Measurements from ENCODE around the gene PTTG1IP.
"Not testable (repeated sequence)": the region's sequence is repeated elsewhere in the genome, so short reads cannot be mapped to it uniquely, and the experiment has no call there.

Gene PTTG1IP

DNA sequence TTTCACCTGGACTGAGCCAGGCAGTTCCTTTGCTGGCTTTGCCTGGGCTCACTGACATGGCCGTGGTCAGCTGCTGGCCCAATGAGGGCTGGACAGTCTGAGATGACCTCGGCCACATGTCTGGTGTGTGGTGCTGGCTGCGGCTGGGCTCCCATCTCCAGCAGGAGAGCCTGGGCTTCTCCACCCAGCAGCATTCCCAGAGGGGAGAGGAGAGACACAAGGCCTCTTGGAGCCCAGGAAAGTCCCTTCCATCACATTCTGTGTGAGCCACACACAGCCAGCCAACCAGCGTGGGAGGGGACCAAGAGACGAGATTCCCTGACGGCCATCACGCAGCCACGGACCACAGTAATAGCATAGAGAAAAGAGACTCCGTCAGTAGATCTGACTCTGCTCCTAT is 34.5 kb downstream of the PTTG1IP start:
- no peak for DNase-seq

DNA sequence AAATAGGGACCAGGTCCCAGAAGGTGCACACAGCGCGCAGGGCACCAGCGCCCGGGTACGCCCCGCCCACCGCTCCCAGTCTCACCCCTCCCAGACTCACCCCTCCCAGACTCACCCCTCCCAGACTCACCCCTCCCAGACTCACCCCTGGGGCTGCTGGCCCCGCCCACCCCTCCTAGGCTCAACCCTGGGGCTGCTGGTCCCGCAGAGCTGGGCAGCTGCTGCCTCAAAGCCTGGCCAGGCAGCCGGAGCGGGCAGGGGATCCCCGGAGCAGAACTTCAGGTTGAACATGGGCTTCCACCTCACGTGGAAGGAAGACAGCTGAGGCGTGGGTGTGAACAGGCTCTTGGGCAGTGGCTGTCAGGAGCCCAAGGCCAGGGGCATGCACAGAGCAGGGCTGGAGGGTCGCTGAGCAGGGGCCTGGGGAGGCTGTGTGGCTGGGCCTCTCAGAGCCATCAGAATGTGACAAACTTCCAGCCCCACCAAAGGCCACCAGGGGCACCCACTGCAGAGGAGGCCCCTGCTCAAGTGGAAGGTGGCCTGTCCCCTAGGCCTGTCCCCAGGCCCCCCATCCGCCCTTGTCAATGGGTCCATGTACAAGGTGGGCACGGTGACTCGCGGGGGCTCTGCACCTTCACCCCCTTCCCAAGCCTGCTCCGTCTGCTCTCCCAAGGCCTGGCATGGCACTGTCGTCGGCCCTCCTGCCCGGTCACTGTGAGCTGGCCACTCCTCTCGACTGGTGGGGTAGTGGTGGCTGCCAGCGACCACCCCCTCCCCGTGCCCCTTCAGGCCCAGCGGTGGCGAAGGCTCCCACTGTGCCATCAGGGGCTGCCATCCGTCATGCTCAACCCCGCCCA is 35.2 kb downstream of the PTTG1IP start:
- DNase-seq = no peak

DNA sequence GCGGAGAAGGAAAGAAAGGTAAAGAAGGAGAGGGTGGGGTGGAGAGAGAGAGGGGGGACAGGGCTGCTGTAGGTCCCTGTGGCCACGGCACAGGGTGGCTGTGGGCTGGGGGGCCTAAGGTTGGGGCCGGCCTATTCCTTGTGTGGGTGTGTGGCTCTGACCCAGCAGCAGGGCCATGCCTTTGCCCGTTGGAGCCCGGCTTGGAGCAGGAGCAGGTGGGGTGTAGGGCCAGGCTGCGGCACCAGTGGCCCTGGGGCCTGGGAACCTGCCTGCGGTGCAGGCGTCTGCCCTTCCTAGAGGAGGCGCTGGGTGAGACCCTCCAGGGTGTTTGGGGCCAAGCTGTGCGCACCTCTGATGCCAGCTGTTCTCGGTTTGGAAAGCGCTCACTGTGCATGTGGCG is 36.0 kb downstream of the PTTG1IP start:
- no peak for DNase-seq

DNA sequence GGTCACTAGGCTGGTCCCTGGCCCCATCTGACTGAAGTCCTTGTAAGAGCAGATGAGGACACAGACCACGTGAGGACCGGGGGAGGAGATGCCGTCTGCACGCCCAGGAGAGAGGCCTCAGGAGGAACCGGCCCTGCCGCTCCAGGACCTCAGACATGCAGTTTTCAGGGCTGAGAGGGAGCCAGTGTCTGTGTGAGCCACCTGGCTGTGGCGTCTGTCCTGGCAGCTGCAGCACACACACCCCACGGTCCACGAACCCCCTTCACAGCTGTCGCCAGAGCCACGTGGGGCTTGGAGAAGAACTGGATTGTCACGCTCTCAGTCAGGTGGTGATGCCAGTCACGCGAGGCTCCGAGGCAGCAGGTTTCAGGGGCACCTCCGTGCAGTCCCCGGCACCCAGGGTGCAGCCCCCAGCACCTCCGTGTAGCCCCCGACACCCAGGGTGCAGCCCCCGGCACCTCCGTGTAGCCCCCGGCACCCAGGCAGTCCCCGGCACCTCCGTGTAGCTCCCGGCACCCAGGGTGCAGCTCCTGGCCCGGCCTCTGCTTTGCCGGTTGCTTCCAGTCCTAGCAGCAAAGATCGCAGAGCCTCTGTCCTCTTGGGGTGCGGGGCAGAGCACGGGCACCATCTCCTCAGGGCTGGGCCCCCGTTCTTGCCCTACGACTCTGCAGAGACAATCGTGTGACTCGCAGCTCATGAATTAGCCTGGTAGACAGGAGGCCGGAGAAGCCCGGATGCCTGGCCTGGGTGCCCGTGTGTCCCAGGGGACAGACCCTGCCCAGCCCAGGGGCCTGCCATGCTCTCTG is 36.6 kb downstream of the PTTG1IP start:
- DNase-seq = no peak

GRCh38 chr21:44836349-44836665 is 37.2 kb downstream of the PTTG1IP start:
- DNase-seq = no peak

- no peak for DNase-seq
Observed at GRCh38 chr21:44835647-44835973, 37.9 kb downstream of the PTTG1IP start.

- no peak for DNase-seq
Observed at GRCh38 chr21:44834951-44835646, 38.4 kb downstream of the PTTG1IP start.

DNA sequence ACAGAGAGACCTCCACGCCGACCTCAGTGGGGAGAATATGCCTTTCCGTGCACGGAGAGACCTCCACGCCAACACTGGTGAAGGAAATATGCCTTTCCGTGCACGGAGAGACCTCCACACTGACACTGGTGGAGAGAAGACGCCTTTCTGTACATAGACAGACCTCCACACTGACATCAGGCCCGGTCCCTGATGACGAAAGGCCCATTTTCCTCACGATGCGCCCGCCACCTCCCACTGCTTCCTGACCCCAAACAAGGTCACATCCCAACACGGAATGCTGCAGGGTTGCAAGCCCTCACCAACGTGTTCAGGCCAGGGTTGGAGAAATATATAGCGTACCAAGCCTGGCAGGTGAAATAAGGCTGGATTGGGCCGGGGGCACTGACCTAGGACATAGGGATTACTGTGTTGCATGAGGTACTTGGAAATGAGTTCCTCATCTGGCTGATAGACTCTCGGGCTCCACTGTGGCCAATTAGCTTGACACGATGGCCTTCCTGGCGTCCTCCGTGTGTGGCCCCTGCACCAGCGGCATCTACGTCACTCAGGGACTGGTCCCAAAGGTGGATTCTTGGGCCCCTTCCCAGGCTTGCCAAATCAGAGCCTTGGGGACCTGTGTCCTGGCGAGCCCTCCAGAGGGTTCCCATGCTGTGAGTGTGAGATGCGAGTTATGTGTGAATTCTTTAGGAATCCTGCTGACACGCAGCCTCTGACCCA is 39.1 kb downstream of the PTTG1IP start:
- DNase-seq = no peak

- no peak for DNase-seq
Observed at GRCh38 chr21:44833663-44834062, 39.8 kb downstream of the PTTG1IP start.

GRCh38 chr21:44832516-44833255 is 40.8 kb downstream of the PTTG1IP start:
- DNase-seq = not testable (repeated sequence)

GRCh38 chr21:44831227-44831860 is 42.1 kb downstream of the PTTG1IP start:
- no peak for DNase-seq

DNA sequence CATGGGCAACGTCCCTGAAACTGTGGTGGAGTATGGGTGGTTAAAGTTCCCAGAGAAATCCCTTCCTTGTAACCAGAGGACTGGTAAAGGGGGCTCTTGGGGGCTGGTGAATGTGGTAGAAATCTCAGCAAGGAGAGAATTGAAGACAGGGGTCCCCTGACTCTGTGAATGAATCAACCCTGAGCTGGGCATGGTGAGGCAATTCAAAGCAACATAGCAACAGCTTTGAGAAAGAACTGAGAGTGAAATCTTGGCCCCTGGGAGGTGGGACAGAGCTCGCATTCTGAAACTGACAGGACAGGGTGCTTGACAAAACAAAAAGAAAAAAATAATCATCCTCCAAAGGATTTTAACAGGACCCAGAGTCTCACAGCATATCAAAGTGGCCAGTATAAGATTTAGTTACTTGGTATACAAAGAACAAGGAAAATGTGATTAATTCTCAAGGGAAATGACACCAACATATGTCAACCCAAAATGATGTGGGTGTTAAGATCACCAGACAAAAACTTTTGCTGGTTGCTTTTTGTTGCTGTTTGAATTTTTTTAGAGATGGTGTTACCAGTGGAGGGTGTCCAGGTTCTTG is 43.9 kb downstream of the PTTG1IP start:
- DNase-seq = no peak

DNA sequence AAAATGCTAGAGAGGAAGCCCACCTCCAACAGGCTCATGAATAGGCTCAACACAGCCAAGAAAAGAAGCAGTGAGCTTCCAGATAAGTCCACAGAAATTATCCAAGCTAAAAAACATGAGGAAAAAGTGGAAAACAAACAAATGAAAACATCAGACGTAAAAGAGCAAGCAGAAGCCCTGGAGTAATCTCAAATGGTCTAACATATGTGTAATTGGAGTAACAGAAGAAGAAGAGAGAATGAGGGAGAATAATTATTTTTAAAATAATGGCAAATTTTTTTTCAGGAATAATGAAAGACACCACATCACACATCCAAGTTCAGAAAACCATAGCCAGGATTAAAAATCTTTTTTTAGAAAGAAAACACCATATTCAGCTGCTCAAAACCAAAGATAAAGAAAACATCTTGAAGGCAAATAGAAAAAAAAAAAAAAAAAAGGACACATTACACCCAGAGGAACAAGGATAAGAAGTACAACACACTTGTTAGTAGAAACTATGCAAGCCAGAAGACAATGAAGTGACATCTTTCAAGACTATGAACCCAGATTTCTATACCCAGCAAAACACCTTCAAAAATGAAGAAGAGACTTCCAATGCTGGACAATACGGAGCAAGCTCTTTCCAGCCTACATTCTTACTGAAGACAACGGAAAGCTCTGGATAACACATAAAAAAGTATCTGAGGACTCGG is 45.0 kb downstream of the PTTG1IP start:
- no peak for DNase-seq

GRCh38 chr21:44823179-44823660 is 50.3 kb downstream of the PTTG1IP start:
- DNase-seq = no peak

DNA sequence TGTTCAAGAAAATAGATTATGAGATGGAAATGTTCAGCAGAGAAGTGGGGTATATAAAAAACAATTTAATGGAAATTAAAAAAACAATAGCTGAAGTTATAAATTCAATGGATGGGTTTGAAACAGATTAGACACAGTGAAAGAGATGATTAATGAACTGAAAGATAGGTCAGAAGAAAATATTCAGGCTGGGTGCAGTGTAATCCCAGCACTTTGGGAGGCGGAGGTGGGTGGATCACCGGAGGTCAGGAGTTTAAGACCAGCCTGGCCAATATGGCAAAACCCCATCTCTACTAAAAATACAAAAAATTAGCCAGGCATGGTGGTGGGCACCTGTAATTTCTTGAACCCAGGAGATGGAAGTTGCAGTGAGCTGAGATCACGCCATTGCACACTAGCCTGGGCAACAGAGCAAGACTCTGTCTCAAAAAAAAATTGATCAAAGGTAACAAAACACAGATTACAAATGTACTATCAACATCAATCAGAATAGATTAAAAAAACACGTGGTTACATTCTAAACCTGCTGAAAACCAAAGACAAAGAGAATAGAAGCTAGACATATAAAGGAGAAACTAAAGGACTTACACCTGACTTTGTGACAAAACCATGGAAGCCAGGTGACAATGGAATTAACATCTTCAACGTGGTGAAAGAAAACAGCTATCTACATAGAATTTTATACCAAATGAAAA is 50.9 kb downstream of the PTTG1IP start:
- no peak for DNase-seq

DNA sequence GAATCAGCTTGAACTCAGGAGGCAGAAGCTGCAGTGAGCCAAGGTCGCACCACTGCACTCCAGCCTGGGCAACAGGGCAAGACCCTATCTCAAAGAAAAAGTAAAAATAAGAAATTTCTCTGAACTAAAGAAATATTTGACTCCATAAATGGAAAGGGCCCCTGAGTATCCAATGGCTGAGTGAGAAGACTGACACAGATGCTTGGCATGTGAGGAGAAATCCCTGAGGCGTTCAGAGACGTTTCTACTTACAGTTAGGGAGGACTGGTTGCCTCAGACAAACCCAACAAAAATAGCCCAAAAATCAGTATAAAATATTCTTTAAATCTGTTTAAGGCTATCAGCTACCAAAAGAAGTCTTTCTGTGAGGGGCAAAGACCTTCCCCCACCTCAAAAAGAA is 52.6 kb downstream of the PTTG1IP start:
- DNase-seq = no peak

DNA sequence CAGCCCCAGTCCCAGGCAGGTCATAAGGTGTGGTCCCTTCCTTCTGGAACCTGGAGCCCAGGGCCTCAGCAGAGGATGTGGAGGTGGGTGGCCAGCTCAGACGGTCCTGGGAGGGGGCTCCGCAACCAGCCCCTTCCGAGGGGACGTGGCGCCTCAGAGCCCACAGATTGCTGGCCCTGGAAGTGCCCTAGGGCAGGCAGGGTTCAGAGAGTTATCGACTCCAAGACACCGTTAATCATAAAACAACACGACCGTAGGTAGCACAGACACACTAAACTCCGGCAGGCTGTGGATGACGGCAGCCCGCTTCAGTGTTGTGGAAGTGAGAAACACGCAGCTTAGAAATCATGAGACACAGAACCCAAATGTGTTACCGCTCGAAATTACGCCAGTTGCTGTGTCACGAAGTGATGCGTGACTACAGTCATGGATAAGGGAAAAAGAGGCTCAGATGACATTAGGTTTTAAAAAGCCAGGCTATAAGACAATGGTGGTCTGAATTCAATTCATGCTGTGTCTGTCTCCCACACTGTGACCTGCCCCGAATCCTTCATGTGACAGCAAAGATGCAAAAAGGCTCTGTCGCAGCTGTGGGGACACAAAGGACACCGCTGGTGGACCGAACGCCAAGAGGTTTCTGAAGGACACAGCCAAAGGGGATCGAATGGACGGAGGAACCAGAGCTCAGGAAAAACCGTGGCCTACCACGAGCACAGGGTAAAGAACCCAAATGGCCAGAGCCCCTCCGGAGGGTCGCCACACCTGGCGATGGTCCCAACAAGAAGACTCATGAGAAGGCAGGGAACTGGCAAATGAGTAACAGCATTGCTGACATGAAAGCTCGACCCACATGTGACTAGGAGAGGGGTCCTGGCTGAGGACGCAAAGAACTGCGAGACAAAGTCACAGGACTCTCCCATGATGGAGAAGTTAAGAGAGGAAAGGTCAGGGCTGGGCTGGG is 53.9 kb downstream of the PTTG1IP start:
- DNase-seq = no peak

- no peak for DNase-seq
Observed at GRCh38 chr21:44818640-44819011, 54.9 kb downstream of the PTTG1IP start.
